Hematopoietic multipotent progenitor cell treated with erythropoietin and hydrocortisone succinate and interleukin-3 and kit ligand, for 8 days (in vitro differentiated cells): ENCODE data around the gene LVRN.

ENCODE experiments used
- DNase-seq: peaks from one replicate; pipeline ENCODE4 v3.0.0-alpha.2; 2015

LVRN gene

GRCh38 chr5:115961381-115962238 is 665 bp upstream of the LVRN start:
- DNase-seq: no peak

GRCh38 chr5:115962565-115963402 is 509 bp downstream of the LVRN start:
- no peak for DNase-seq

- DNase-seq: no peak
Observed at GRCh38 chr5:115963566-115963965, 1.3 kb downstream of the LVRN start.

- DNase-seq: no peak
Observed at GRCh38 chr5:115968770-115969169, 6.5 kb downstream of the LVRN start.

- no peak for DNase-seq
Observed at GRCh38 chr5:115977096-115977495, 14.8 kb downstream of the LVRN start.

GRCh38 chr5:115977988-115978387 is 15.7 kb downstream of the LVRN start:
- DNase-seq: no peak

GRCh38 chr5:115978779-115979178 is 16.5 kb downstream of the LVRN start:
- no peak for DNase-seq

GRCh38 chr5:115979201-115980041 is 17.1 kb downstream of the LVRN start:
- DNase-seq: no peak

- DNase-seq: no peak
Observed at GRCh38 chr5:115983519-115983918, 21.2 kb downstream of the LVRN start.

GRCh38 chr5:115985802-115986757 is 23.8 kb downstream of the LVRN start:
- DNase-seq: no peak

GRCh38 chr5:115988002-115988401 is 25.7 kb downstream of the LVRN start:
- no peak for DNase-seq

GRCh38 chr5:115992848-115993350 is 30.6 kb downstream of the LVRN start:
- DNase-seq: no peak

- DNase-seq: no peak
Observed at GRCh38 chr5:115995351-115995750, 33.1 kb downstream of the LVRN start.

GRCh38 chr5:116002116-116002906 is 40.0 kb downstream of the LVRN start:
- no peak for DNase-seq

- no peak for DNase-seq
Observed at GRCh38 chr5:116004248-116004647, 42.0 kb downstream of the LVRN start.

- no peak for DNase-seq
Observed at GRCh38 chr5:116009806-116010205, 47.5 kb downstream of the LVRN start.

- no peak for DNase-seq
Observed at GRCh38 chr5:116011046-116011445, 48.8 kb downstream of the LVRN start.

- no peak for DNase-seq
Observed at GRCh38 chr5:116013207-116013785, 51.0 kb downstream of the LVRN start.

- no peak for DNase-seq
Observed at GRCh38 chr5:116013936-116014335, 51.7 kb downstream of the LVRN start.

- DNase-seq: no peak
Observed at GRCh38 chr5:116023619-116024018, 61.3 kb downstream of the LVRN start.
